Retinal pigment epithelial cell (primary cell): Measurements from ENCODE around the gene DNMT3L.

Experiments
- DNase-seq: peaks from one replicate; pipeline ENCODE4 v3.0.0-alpha.2; 2010; ENCODE audit warnings: low read depth
- H3K4me3 ChIP-seq: 2 replicates; pipeline ENCODE4 v1.5.1; 2011; ENCODE audit warnings: mild to moderate bottlenecking, low read length, control low read depth, moderate library complexity
- TF ChIP-seq, protein P1 (sequence below): conservative IDR thresholded peaks from 2 replicates; pipeline ENCODE4 v1.5.1; 2011; ENCODE audit warnings: low read depth, low read length, control low read depth, inconsistent platforms

The DNMT3L gene

DNA sequence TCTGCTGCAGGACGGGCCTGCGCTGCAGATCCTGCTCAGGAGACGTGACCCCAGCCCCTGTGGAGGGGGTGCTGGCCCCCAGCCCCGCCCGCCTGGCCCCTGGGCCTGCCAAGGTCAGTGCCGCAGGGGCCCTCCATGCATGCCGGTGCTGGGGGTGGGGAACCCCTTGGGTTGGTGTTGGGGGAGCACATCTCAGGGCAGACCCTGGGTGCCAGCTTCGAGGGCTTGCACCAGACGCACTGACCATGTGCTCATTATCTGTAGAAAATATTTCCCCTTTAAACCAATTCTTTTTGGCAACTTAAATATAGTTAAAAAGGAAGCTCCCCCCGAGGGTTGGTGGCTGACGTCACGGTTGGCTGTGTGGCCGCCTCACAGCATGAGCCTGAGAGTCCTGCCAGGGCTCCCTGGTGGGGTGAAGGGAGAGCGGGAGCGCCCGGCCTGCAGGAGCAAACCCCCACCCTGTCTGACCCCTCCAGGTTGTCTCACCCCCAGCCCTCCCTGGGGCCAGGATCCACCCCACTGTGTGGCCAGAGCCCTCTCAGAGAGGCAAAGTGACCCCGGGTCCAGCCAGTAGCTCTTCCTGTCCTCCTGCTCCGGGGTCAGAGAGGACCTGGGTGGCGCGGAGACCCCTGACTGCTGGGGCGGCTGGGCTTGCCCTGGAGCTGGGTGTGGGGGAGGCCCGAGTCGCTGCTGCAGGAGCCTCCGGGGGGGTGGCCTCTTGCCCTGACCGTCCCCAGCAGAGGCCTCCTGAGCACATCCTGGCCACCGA lies 32.9 kb upstream of the DNMT3L start:
- no peak for DNase-seq
- TF ChIP-seq, protein P1, sequence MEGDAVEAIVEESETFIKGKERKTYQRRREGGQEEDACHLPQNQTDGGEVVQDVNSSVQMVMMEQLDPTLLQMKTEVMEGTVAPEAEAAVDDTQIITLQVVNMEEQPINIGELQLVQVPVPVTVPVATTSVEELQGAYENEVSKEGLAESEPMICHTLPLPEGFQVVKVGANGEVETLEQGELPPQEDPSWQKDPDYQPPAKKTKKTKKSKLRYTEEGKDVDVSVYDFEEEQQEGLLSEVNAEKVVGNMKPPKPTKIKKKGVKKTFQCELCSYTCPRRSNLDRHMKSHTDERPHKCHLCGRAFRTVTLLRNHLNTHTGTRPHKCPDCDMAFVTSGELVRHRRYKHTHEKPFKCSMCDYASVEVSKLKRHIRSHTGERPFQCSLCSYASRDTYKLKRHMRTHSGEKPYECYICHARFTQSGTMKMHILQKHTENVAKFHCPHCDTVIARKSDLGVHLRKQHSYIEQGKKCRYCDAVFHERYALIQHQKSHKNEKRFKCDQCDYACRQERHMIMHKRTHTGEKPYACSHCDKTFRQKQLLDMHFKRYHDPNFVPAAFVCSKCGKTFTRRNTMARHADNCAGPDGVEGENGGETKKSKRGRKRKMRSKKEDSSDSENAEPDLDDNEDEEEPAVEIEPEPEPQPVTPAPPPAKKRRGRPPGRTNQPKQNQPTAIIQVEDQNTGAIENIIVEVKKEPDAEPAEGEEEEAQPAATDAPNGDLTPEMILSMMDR: no peak
- no peak overlapping the region for H3K4me3 ChIP-seq

DNA sequence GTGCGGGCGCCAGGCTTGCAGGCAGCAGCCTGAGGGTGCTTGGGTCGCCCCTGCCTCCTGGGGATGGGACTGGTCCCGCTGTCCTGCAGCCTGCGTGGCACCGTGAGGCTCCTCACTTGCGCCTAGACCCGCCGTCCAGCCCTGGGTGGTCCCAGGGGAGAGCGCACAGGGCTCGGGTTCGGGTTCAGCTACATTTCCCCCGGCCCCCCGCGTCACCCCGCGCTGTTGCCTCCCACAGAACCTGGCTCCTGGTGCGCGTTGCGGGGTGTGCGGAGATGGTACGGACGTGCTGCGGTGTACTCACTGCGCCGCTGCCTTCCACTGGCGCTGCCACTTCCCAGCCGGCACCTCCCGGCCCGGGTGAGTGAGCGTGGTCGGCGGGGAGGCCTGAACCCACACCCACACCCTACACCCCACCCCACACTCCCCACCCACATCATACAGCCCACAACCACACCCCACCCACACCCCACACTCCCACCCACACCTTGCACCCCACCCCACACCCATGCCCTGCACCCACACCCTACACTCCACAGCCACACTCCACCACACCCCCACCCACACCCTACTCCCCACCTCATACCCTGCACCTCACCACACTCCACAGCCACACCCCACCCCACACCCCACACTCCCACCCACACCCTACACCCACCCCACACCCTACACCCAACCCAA lies 32.0 kb upstream of the DNMT3L start:
- no peak for DNase-seq
- TF ChIP-seq, protein P1: no peak
- no peak overlapping the region for H3K4me3 ChIP-seq

DNA sequence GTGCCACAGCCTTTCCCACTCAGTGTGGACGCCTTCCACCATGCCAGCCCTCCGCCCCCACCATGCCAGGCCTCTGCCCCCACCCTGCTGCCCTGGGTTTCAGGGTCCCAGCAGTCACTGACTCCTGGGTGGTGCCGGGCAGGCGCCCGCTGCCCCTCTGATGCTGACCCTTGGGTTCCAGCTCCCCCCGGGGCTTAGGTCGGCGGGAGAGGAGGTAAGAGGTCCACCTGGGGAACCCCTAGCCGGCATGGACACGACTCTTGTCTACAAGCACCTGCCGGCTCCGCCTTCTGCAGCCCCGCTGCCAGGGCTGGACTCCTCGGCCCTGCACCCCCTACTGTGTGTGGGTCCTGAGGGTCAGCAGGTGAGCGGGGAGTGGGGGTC lies 31.1 kb upstream of the DNMT3L start:
- DNase-seq: no peak
- no peak overlapping the region for H3K4me3 ChIP-seq
- TF ChIP-seq, protein P1: no peak

DNA sequence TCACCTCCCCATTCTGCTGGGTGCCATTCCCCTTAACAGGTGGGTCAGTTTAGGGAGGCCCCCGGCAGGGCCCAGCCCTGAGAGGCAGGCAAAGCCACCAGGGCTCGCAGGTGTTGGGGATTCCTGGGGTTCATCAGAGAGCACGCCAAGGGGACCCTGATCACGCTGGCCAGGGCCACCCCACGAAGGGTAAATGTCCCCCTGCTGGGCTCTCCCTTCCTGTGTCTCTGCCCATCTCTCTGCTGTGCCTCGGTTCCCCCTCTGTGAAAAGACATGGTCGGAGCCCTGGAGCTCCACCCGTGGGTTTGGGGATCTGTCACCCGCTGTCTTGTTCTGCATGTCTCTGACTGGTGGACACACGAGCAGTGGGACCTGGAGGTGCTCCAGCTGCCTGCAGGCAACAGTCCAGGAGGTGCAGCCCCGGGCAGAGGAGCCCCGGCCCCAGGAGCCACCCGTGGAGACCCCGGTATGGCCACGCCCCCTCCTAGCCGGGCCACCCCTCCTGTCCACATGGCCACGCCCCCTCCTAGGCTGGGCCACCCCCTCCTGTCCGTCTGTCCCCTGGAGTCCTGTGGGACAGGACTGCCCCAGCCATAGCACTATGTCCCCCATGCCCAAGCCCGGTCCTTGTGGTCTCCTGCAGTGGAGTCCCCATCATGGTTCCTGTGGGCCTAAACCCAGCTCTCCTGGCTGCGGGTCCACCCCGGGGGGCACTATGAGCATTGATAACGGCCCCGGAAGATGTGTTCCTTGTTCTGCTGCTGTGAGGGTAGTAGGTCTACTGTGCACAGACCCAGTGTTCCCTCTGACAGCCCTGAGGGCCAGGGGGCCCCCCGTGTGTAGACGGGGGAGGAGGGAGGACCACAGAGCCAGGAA lies 30.5 kb upstream of the DNMT3L start:
- TF ChIP-seq, protein P1: no peak
- no peak overlapping the region for H3K4me3 ChIP-seq
- DNase-seq: no peak

DNA sequence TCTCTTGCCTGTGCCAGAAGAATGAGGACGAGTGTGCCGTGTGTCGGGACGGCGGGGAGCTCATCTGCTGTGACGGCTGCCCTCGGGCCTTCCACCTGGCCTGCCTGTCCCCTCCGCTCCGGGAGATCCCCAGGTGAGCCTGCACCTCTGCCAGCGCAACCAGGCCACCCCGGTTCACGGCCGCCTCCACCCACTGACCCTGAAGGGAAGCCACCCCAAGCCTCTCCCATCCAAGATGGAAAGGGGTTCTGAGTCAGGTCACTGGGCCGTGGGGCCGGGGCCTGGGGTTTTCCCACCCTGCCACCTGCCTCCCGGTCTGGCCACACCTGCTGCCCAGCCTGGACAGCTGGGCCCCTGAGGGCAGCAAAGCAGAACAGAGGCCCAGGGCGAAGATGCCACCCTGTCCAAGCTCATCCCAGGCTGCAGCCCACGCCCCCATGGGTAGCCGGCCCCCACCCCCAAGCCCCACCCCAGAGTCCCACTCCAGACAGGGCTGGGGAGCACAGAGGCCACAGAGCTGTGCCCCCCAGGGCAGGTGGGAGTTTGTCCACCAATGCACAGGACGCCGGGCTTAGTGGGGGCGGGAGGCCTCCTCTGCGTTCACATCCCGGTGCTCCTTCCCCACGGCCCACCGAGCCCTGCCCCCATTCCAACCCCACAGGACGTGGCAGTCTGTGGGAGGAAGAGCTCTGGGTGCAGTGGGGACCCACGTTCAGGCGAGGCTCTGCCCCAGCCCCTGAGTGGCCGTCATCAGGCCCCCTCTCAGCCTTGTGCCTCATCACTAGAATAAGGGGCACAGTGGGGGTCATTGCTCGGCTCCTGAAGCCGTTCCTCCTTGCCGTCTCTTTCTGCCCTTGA lies 29.6 kb upstream of the DNMT3L start:
- no peak for DNase-seq
- TF ChIP-seq, protein P1: no peak
- no peak overlapping the region for H3K4me3 ChIP-seq

DNA sequence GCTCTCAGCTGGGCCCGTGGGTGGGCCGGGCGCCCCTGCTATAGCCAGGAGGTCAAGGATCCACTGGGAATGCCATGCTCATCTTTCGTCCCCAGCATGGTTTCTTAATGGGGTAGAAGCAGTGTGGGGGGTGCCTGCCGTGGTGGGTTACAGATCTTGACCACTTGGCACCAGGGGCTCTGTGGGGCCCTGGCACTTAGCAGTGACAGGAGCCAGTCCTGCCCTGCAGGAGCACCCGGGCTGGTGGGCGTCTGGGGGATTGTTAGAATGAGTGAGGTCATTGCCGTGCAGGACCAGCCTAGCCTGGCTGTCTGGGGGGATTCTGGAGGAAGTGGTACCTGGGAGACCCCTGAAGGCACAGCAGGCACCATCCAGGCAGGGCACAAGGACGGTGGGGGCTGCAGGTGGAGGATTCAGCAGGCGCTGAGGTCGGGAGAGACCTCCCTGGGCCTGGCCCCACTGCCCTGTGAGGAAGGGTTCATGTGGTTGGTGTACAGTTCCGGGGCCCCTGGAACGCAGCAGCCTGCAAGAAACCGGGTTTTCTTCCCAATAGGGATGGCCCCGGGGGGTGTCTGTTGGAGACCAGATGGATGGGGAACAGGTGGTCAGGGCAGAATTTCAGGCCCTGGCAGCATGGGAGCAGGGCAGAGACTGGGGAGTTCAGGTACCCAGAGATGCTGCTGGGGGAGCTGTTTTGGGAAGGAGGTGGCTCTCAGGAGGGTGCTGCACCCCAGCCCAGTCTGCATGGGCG lies 28.8 kb upstream of the DNMT3L start:
- DNase-seq: no peak
- no peak overlapping the region for H3K4me3 ChIP-seq
- TF ChIP-seq, protein P1: no peak
